GM04504 (cell line): ENCODE results near the gene CPNE9.

ENCODE experiments used
- DNase-seq: peaks from one replicate; pipeline ENCODE4 v3.0.0-alpha.2; 2012; ENCODE audit warnings: low read depth

The CPNE9 gene

DNA sequence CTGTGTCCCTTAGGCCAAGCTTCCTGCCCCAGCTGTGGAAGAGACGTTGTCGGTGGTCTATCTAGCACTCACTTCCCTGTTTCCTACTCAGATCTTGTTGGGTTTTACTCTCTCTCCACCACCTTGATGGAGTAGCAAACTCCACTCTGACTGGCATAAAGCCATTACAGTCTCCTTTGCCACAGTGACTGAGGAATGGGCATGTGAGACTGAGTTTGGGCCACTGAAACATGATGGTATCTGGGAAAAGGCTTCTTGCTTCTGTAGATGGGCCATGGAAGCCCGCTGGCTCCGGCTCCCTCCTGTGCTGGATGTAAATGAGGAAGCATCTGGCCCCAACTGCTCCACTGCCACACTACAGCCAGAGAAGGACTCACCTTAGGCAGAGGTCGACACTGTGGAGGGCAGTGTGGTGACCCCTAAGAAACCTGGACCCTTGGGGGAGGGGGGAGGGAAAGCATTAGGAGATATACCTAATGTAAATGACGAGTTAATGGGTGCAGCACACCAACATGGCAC, 75.5 kb downstream of the CPNE9 start:
- DNase-seq, result no peak
